Fibroblast of skin of right biceps (primary cell): Measurements from ENCODE around the gene CSRP3.
"Not testable (repeated sequence)": the region's sequence is repeated elsewhere in the genome, so short reads cannot be mapped to it uniquely, and the experiment has no call there.

Source experiments
- DNase-seq: peaks from one replicate; pipeline ENCODE4 v3.0.0-alpha.2; 2013

Gene CSRP3

DNA sequence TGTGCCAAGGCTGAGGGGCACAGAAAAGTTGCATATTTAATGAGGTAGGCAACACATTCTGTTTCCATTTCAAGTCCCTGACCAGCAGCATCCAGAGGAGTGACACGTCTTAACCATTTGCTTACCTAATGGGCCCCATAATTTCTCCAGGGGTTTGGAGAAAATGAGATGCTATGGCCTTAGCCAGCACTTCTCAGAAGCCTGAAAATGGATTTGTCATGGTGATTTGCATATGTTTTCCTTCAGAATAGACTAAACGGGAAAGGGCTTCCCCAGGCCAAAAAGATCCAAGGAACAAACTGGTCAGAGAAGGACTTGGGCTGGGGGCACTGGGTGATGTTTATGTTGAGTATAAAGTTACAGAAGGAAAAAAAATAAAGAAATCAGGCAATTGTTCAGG, 16.7 kb downstream of the CSRP3 start:
- DNase-seq = no peak

DNA sequence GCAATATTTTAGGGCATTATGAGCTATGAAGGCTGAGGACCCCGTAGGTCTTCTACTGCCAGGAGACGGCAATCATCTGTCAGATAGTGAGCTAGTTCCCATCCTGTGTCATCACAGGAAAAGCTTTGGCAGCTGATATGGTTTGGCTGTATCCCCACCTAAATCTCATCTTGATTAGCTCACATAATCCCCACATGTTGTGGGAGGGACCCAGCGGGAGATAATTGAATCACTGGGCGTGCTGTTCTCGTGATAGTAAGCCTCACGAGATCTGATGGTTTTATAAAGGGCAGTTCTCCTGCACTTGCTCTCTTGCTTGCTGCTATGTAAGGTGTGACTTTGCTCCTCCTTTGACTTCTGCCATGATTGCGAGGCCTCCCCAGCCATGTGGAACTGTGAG, 18.1 kb downstream of the CSRP3 start:
- peak; percentile 15 for DNase-seq

DNA sequence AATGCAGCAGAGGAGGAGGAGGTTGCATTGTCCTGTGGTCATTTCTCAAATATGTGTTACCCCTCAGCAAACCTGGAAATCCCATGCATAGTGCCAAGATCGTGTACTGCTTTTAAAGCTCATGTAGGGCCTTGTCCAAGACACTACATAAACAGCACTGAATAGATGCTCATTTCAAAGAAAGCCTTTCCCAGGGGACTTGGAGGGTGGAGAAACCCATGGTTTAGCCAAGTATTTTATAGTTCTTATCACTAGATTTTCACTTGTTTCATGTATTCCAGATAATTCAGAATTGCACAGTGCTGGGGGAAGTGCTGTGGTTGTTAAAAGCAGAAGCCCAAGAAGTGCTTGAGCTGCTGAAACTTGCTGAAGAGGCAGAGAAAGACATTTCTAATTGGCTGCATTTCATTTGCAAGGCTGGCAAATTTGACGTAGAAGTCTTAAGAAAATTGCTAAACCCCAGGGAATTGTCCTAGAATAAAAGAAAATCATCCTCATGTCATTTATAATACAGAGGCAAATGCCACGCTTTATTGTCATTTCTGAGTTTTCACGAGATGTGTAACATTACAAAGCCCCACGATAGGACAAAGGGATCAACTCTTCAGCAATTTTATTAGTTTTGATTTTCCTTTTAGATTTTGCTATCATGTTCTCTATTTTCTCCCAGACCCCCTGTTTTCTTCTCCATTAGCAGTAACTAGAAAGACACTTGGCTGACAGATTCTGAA, 20.1 kb downstream of the CSRP3 start:
- no peak for DNase-seq

DNA sequence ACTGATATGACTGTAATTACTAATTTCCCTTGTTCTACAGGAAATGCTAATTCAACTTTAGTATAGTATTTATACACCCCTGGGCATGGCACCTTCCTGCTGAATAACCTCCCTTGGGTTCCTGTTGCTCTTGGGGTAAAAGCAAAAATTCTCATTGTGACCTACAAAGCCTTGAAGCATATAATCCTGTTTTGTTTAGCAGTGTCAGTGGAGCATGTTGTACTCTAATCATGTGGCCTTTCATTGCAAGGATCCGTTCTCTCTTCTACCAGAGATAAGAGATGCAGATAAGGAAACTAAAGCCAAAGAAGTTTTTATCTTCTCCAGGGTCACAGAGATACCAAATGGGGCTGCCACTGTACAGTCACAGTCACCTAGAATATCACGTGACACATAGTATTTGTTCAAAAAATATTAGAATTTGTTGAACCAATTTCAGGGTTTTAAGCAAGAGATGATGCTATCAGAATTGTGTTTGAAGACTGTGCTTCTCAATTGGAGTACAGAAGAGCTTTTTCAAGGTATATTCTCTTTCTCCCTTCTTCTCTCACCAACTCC, 25.1 kb downstream of the CSRP3 start:
- DNase-seq = no peak

DNA sequence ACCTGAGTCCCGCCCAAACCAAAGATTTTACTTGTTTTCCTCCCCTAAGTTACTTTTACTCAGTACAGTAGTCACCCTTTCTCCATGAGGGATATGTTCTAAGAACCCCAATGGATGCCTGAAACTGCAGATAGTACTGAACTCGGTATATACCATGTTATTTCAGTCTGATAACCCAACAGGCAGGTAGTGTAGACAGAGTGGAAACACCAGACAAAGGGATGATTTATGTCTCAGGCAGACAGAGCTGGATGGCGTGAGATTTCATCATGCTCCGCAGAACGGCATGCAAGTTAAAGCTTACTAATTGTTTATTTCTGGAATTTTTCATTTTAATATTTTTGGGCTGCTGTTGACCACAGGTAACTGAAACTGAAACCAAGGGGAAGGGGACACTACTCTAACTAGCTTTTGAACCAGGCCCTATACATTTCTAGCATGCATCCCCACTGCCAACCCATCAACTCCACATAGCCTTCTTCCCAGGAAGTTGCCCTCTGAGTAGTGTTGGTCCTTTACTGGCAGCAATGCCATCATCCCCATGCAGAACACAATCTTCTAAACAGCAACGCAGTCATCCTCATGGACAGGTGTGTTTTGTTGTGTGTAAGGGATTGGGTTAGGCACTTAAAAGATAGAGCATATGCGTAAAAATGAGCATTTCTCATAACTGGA, 27.7 kb downstream of the CSRP3 start:
- DNase-seq = no peak

DNA sequence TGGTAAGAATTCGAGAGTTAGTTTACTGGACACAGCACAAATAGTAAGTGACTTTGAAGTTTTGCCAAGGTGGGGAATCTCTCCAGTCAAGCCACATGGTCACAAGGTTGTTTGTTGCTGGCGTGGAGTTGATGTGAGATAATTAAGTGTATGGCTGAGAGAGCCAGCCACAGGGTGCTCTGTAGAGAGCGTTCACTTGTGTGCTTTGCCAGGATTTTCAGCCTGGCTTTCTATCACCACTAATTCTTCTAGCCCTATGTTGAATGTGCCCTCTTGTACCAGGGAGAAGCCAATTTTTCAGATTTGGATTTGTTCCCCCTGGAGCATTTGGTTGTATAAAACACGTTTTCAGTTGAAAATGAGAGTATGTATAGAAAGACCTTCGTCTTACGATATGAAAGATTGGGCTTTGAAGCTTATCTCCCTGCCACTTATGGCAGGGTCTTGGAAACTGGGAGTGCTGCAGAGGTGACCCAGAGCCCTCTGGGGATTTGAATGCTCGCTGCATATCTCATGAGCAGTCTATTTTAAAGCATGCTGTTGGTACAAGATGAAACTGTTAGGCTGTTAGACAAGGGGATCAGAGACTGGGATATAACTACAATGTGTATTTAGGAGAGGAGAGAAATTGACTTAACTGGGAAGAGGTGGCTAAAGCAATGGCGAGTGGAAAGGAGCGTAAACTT, 28.6 kb downstream of the CSRP3 start:
- DNase-seq = no peak

DNA sequence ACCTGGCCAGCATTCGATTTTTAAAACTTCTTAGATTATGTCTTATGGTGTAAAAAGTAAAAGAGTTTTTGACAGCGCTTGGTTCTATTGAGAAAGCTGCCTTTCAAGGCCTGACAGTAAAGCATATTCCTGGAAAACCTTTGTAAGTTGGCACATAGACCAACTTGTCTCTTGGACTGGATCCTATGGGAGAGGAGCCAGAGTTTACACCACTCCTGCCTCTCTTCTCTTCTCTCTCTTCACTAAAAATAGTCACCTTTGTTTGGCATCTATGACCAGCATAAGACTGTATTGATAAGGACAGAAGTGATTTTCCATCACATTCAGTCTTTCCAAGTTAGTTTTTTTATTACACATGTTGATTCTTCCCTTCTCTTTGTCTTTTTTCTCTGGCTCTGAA, 33.7 kb downstream of the CSRP3 start:
- no peak for DNase-seq

DNA sequence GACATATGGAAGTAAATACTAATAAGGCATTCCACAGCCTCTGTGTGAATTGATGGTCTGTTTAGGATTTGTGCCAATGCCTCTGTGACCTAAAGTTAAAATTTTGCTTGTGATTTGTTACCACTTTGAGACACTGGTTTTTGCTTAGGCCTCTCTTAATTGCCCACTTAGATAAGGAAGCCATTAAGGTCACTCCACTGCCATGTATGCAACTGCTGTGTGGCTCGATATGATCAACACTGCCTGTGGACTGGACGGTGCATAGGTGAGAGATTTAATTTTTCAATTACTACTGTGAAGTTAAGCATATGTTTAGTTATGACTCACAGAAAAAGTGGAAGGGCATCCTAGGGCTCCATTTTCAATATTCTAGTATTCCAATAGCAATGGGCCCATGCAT, 36.9 kb downstream of the CSRP3 start:
- DNase-seq = no peak

DNA sequence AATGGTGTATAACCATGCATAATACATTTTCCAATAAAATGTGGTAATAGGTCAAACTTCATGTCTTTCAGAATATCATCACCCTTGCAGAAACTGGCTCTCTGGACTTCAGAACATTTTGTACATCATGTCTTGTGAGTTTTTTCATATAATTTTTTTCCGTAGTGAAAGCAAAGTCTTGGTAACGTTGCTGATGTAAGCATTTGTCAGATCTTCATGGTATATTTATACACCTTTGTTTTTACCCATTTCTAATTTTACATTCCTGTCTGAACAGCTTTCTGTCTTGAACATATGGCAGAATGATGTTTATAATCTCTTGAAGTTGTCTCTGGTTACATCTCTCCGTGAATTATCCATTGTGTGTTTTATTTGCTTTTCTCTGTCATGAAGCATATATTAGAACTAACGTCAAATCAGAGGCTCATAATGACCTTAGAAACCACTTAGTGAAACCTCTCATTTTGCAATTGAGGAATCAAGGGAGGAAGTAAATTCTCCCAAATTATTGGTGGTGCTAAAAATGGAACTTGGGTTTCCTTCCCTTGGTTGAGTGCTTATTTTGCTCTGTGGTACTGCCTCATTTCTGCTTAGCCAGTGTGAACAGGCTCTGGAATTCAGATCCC, 37.4 kb downstream of the CSRP3 start:
- no peak for DNase-seq

DNA sequence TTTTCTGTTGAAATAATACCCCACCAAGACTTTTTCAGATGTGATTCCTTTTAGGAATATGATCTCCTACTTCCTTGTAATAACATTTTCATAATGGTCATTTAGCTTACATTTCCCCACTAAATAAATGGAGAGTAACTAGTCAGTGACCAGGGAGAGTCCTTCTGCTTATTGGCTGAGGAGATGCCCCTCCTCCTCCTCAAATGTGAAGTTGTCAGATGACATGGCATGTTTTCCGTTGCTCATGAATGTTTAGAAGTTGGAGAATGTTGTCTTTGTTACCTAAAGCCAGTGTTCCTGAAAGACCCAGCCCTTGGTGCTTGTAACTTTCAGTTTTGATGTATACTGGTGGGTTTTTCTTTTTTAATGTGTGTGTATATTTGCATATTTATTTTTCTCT, 38.2 kb downstream of the CSRP3 start:
- DNase-seq = no peak

DNA sequence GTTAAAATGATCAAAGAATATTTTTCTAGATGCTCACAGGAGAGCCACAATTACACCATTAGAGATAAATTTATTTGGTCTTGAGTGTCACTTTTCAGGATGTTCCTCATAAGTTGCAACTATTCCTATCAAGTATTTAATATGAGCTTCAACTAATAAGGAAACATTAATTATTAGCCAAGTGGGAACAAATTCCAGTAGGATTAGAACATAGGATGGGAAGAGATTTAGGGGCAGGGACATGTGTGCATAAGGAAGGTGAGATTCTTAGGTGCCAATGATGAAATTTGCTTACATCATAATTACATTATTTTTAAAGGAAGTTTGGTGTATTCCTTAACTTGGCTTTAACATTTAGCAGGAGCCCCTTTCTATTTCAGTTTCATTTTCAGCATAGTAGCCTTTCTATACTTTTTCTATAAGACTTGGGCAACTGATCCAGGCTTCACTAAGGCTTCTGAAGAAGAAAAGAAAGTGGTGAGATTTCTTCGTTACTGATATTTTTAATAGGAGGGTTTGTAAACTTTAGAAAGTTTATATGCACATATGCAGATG, 38.8 kb downstream of the CSRP3 start:
- DNase-seq = no peak

DNA sequence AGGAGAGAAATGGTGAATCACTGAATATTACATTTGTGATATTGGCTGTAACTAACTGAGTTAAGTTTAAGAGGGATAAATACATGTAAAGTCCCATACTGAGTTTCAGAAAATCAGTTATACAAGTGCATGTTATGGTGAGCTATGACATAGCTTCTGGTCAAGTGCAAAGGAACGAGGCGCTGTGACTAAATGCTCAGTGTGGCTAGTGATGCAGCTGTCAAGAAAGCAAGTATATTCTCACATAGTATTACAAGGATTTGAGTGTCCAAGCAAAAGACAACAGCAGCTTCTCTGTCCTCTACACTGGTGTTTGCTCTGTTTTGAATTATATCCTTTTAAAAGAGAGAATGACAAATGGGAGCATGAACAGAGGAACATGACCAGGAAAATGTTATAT, 40.1 kb downstream of the CSRP3 start:
- no peak for DNase-seq

DNA sequence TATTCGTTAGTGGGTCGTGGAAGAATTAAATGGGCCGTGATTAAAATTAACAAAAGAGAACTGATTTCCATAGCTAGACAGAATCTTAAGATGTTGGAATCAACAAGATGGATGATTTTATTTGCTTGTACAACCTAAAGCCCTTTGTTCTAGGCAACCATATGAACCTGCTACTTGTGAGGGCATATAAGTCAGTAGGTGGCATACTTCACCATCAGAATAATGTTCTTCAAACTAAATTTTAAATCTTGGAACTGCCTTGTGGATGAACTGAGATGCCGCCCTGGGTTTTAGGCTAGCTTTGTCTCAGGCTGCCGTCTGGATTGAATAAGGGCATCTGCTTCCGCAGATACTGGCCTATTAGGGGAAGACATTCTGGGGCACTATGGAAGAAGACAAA, 40.9 kb downstream of the CSRP3 start:
- DNase-seq = no peak

DNA sequence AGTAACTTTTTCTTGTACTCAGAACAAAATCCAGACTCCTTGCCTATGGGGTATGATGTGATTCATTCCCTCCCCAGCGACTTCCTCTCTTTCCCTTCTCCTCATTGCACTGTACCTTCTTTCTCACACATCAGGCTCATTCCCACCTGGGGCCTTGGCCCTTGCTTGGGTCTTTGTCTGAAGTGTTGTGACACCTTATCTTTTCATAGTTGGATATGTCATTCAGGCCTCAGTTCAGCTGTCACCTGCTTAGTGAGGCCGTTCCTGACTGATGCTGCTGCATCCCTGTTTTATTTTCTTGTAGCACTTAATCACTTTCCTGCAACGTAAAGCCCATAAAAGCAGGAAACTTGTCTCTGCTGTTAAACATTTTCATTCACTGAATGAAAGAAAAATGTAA, 44.9 kb downstream of the CSRP3 start:
- DNase-seq = no peak

DNA sequence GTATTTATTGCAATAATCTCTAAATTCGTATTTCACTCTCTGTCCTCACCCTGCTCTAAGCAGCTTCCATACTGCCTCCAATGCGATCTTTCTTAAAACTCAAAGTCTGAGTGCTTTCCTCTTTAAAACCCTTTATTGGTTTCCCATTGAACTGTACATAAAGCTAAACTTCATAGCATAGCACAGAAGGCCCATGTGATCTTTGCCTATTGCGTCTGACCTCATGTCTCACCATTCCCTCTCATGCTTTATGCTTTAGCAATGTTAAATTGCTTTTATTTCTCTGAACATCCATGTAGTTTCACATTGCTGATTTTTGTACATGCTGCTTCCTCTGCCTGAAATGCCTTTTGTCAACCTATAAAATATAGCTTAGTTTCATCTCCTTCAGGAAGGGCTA, 56.5 kb downstream of the CSRP3 start:
- DNase-seq = no peak

DNA sequence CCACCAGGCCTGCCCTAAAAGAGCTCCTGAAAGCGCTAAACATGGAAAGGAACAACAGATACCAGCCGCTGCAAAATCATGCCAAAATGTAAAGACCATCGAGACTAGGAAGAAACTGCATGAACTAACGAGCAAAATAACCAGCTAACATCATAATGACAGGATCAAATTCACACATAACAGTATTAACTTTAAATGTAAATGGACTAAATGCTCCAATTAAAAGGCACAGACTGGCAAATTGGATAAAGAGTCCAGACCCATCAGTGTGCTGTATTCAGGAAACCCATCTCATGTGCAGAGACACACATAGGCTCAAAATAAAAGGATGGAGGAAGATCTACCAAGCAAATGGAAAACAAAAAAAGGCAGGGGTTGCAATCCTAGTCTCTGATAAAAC, 64.9 kb downstream of the CSRP3 start:
- DNase-seq = not testable (repeated sequence)

DNA sequence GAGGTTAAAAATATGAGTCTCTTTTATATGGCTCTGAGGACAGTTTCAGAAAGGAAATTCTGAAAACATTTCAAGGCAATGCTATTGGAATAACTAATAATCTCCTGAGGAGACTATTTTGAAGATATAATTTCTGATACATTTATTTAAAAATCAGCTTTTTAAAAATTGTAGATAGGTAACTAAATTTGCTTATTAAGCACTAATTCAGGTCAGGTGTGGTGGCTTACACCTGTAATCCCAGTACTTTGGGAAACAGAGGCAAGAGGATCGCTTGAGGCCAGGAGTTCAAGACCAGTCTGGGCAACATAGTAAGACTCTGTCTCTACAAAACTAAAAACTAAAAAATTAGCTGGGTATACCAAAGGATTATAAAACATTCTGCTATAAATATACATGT, 67.8 kb downstream of the CSRP3 start:
- DNase-seq = no peak
